HepG2 (cell line): Measurements from ENCODE around the gene THADA. TPM values are rescaled to one million over a fixed set of nuclear protein-coding genes. Genes with fewer than 3 reads are reported as not detected.

Experiments
- CC2D1A ChIP-seq: sonication (generic); formaldehyde crosslinking; IDR thresholded peaks from 2 replicates; pipeline ENCODE4 v1.8.1; 2023; ENCODE audit warnings: mild to moderate bottlenecking, missing genetic modification reagents
- EEA1 ChIP-seq: sonication (generic); formaldehyde crosslinking; IDR thresholded peaks from 2 replicates; pipeline ENCODE4 v1.5.1; 2020; ENCODE audit warnings: mild to moderate bottlenecking, missing genetic modification reagents, borderline replicate concordance
- FOXA1 ChIP-seq, 2 experiments: fragments of 450-650 bp in 1 of 2; sonication (generic) in 1 of 2; formaldehyde crosslinking in 1 of 2; IDR thresholded peaks; 2 replicates each; pipeline versions ENCODE4 v1.4.0 to v1.6.1; 2016 to 2020; ENCODE audit warnings: missing genetic modification reagents in 1 of 2
- ISL2 ChIP-seq: sonication (generic); formaldehyde crosslinking; IDR thresholded peaks from 2 replicates; pipeline ENCODE4 v1.5.0; 2020; ENCODE audit warnings: missing genetic modification reagents
- MEIS1 ChIP-seq: sonication (generic); formaldehyde crosslinking; IDR thresholded peaks from 2 replicates; pipeline ENCODE4 v1.9.0; 2021; ENCODE audit warnings: mild to moderate bottlenecking, missing genetic modification reagents, moderate library complexity, borderline replicate concordance
- NBN ChIP-seq: fragments of 450-650 bp; conservative IDR thresholded peaks from 2 replicates; pipeline ENCODE4 v1.6.1; 2017
- NFRKB ChIP-seq: fragments of 450-650 bp; IDR thresholded peaks from 2 replicates; pipeline ENCODE4 v1.6.1; 2017
- PRPF4 ChIP-seq: fragments of 200-400 bp; formaldehyde crosslinking; IDR thresholded peaks from 2 replicates; pipeline ENCODE4 v1.6.1; 2016; ENCODE audit warnings: low read length, low read depth; ENCODE audit not compliant: poor library complexity, severe bottlenecking
- SOX6 ChIP-seq, 2 experiments: fragments of 450-650 bp in 1 of 2; sonication (generic) in 1 of 2; formaldehyde crosslinking in 1 of 2; IDR thresholded peaks; 2 replicates each; pipeline versions ENCODE4 v1.4.0 to v1.6.1; 2017 to 2020; ENCODE audit warnings: antibody characterized with exemption in 1 of 2, mild to moderate bottlenecking in 1 of 2, missing genetic modification reagents in 1 of 2
- SP4 ChIP-seq: sonication (generic); formaldehyde crosslinking; IDR thresholded peaks from 2 replicates; pipeline ENCODE4 v1.8.1; 2023; ENCODE audit warnings: mild to moderate bottlenecking, missing genetic modification reagents
- TEAD3 ChIP-seq: optimal IDR thresholded peaks from 2 replicates; pipeline ENCODE3; 2016; ENCODE audit warnings: borderline replicate concordance
- THYN1 ChIP-seq: sonication (generic); formaldehyde crosslinking; IDR thresholded peaks from 2 replicates; pipeline ENCODE4 v1.8.1; 2023; ENCODE audit warnings: low read depth, mild to moderate bottlenecking, moderate library complexity, missing genetic modification reagents, borderline replicate concordance
- TSC22D2 ChIP-seq: sonication (generic); formaldehyde crosslinking; IDR thresholded peaks from 2 replicates; pipeline ENCODE4 v1.5.1; 2020; ENCODE audit warnings: missing genetic modification reagents, mild to moderate bottlenecking, borderline replicate concordance
- ZBTB8A ChIP-seq: sonication (generic); formaldehyde crosslinking; IDR thresholded peaks from 2 replicates; pipeline ENCODE4 v1.4.0; 2020; ENCODE audit warnings: mild to moderate bottlenecking, low read depth, missing genetic modification reagents, borderline replicate concordance
- ZFX ChIP-seq: sonication (generic); formaldehyde crosslinking; IDR thresholded peaks from 2 replicates; pipeline ENCODE4 v1.4.0; 2020; ENCODE audit warnings: mild to moderate bottlenecking, low read depth, missing genetic modification reagents, moderate library complexity
- ZNF180 ChIP-seq: sonication (generic); formaldehyde crosslinking; IDR thresholded peaks from 2 replicates; pipeline ENCODE4 v1.4.0; 2020; ENCODE audit warnings: low read depth, missing genetic modification reagents, borderline replicate concordance
- ZNF251 ChIP-seq: sonication (generic); formaldehyde crosslinking; IDR thresholded peaks from 2 replicates; pipeline ENCODE4 v1.9.0; 2021; ENCODE audit warnings: mild to moderate bottlenecking, missing genetic modification reagents
- ZNF589 ChIP-seq: sonication (generic); formaldehyde crosslinking; conservative IDR thresholded peaks from 2 replicates; pipeline ENCODE4 v1.8.0; 2022; ENCODE audit warnings: mild to moderate bottlenecking, moderate library complexity, missing genetic modification reagents
- ZNF598 ChIP-seq: sonication (generic); formaldehyde crosslinking; IDR thresholded peaks from 2 replicates; pipeline ENCODE4 v1.5.1; 2020; ENCODE audit warnings: mild to moderate bottlenecking, missing genetic modification reagents, borderline replicate concordance
- ZNF782 ChIP-seq: sonication (generic); formaldehyde crosslinking; IDR thresholded peaks from 2 replicates; pipeline ENCODE4 v1.4.0; 2020; ENCODE audit warnings: missing genetic modification reagents, mild to moderate bottlenecking, borderline replicate concordance
- ZNF841 ChIP-seq: sonication (generic); formaldehyde crosslinking; IDR thresholded peaks from 2 replicates; pipeline ENCODE4 v1.8.1; 2023; ENCODE audit warnings: missing genetic modification reagents, borderline replicate concordance
- polyA plus RNA-seq, 8 experiments: library from polyadenylated mRNA; depleted of rRNA in 3 of 8; stranded (reverse) in 7 of 8; unstranded in 1 of 8; fragments of >200 nt; fragmentation: Illumina TruSeq in 4 of 8; extraction: Trizol in 4 of 8; gene quantifications; 2 replicates each; pipeline versions ENCODE4 v1.2.1 to v1.2.3, GENCODE V29; 2011 to 2016; ENCODE audit warnings: low read depth in 4 of 8, missing spikeins in 1 of 8, mixed read lengths in 1 of 8; ENCODE audit not compliant: insufficient read depth in 1 of 8
- total RNA-seq, 5 experiments: library from RNA; depleted of rRNA; stranded (reverse); fragments of >200 nt; fragmentation: Illumina TruSeq; extraction: Trizol; gene quantifications; 2 replicates each; pipeline ENCODE4 v1.2.3, GENCODE V29; 2016; ENCODE audit warnings: low read depth in 1 of 5
- TF ChIP-seq, protein P1 (sequence below): sonication (generic); formaldehyde crosslinking; conservative IDR thresholded peaks from 2 replicates; pipeline ENCODE4 v1.4.0; 2020; ENCODE audit warnings: missing genetic modification reagents
- TF ChIP-seq, protein P2 (sequence below): sonication (generic); formaldehyde crosslinking; IDR thresholded peaks from 2 replicates; pipeline ENCODE4 v1.5.0; 2020; ENCODE audit warnings: missing genetic modification reagents, mild to moderate bottlenecking, borderline replicate concordance
- TF ChIP-seq, protein P3 (sequence below): IDR thresholded peaks from 2 replicates; pipeline ENCODE4 v1.6.1; 2012; ENCODE audit warnings: inconsistent platforms
- TF ChIP-seq, protein P4 (sequence below): sonication (generic); formaldehyde crosslinking; IDR thresholded peaks from 2 replicates; pipeline ENCODE4 v1.8.0; 2022; ENCODE audit warnings: mild to moderate bottlenecking, missing genetic modification reagents; ENCODE audit not compliant: insufficient replicate concordance

THADA gene
- total and polyA plus RNA-seq, 2 of the 13 experiments (the other 11 are each of a cell fraction or from before 2014, with no cell fraction given), result 12.7 to 21.7 TPM

DNA sequence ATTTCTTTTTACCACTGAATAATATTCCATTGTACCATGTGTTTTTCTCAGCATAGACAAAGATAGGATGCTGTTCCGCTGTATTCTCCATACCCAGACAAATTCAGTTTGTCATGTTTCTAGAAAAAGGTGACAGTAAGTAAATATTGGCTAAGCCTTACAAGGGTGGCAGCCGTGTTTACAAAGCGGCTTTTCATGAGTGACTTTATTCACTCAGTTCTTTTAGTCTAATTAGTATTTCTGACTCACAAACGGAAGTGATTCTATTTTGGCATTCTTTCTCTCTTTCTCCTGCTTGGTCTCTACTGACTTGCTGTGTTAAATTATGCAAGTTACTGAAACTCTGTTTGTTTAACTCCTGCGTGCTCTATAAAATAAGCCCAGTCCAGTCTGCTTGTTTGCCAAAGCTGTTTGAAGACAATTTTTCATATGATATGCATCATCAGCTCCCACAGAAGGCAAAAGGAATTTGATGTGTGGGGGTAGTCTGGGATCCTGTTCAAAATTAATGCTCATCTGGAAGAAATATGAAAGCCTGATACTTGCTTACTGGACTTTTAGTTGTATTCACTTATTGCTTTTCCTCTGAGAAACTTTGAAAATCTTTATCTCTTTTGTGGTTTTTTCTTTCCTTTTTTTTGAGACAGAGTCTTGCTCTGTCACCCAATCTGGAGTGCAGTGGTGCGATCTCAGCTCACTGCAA, 38.9 kb upstream of the THADA start (continued):
- TF ChIP-seq, protein P1, sequence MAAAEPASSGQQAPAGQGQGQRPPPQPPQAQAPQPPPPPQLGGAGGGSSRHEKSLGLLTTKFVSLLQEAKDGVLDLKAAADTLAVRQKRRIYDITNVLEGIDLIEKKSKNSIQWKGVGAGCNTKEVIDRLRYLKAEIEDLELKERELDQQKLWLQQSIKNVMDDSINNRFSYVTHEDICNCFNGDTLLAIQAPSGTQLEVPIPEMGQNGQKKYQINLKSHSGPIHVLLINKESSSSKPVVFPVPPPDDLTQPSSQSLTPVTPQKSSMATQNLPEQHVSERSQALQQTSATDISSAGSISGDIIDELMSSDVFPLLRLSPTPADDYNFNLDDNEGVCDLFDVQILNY (CRISPR knock-in tag), result no peak
- no peak for TF ChIP-seq SOX6 (IDR thresholded peaks at IDR 0.05)
- TF ChIP-seq SOX6 (CRISPR knock-in tag; IDR thresholded peaks at IDR 0.05), result peak; percentile 96
- TF ChIP-seq, protein P2, sequence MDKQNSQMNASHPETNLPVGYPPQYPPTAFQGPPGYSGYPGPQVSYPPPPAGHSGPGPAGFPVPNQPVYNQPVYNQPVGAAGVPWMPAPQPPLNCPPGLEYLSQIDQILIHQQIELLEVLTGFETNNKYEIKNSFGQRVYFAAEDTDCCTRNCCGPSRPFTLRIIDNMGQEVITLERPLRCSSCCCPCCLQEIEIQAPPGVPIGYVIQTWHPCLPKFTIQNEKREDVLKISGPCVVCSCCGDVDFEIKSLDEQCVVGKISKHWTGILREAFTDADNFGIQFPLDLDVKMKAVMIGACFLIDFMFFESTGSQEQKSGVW (CRISPR knock-in tag), result no peak
- peak; percentile 23; the same call in 1 of the 2 replicates for TF ChIP-seq TSC22D2
- TF ChIP-seq ZFX (CRISPR knock-in tag), result no peak
- no peak for TF ChIP-seq NFRKB
- TF ChIP-seq TEAD3 (CRISPR knock-in tag), result peak; percentile 78
- TF ChIP-seq, protein P3, sequence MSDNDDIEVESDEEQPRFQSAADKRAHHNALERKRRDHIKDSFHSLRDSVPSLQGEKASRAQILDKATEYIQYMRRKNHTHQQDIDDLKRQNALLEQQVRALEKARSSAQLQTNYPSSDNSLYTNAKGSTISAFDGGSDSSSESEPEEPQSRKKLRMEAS, result peak; percentile 31; the same call in 1 of the 2 replicates
- TF ChIP-seq SP4, result no peak
- TF ChIP-seq THYN1 (CRISPR knock-in tag), result no peak
- no peak for TF ChIP-seq ZNF782 (CRISPR knock-in tag)
- no peak for TF ChIP-seq ZNF251 (CRISPR knock-in tag)
- TF ChIP-seq CC2D1A (CRISPR knock-in tag), result no peak
- TF ChIP-seq FOXA1 (IDR thresholded peaks at IDR 0.05), result peak; percentile 98
- peak; percentile 97 for TF ChIP-seq FOXA1 (CRISPR knock-in tag; IDR thresholded peaks at IDR 0.05)
- peak; percentile 93 for TF ChIP-seq ISL2 (CRISPR knock-in tag)
- no peak for TF ChIP-seq NBN
- TF ChIP-seq ZNF841, result no peak
- no peak for TF ChIP-seq ZNF598 (CRISPR knock-in tag)
- no peak for TF ChIP-seq ZNF180 (CRISPR knock-in tag)
- peak; percentile 53; the same call in 1 of the 2 replicates for TF ChIP-seq MEIS1
- no peak for TF ChIP-seq PRPF4
- TF ChIP-seq, protein P4, sequence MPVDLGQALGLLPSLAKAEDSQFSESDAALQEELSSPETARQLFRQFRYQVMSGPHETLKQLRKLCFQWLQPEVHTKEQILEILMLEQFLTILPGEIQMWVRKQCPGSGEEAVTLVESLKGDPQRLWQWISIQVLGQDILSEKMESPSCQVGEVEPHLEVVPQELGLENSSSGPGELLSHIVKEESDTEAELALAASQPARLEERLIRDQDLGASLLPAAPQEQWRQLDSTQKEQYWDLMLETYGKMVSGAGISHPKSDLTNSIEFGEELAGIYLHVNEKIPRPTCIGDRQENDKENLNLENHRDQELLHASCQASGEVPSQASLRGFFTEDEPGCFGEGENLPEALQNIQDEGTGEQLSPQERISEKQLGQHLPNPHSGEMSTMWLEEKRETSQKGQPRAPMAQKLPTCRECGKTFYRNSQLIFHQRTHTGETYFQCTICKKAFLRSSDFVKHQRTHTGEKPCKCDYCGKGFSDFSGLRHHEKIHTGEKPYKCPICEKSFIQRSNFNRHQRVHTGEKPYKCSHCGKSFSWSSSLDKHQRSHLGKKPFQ (CRISPR knock-in tag), result peak; percentile 41
- TF ChIP-seq EEA1 (CRISPR knock-in tag), result no peak
- no peak for TF ChIP-seq ZBTB8A
- no peak for TF ChIP-seq ZNF589 (CRISPR knock-in tag)
